ENCODE results near the gene UBE2L5.
"Not testable (repeated sequence)": the region's sequence is repeated elsewhere in the genome, so short reads cannot be mapped to it uniquely, and the experiment has no call there.

The UBE2L5 gene

DNA sequence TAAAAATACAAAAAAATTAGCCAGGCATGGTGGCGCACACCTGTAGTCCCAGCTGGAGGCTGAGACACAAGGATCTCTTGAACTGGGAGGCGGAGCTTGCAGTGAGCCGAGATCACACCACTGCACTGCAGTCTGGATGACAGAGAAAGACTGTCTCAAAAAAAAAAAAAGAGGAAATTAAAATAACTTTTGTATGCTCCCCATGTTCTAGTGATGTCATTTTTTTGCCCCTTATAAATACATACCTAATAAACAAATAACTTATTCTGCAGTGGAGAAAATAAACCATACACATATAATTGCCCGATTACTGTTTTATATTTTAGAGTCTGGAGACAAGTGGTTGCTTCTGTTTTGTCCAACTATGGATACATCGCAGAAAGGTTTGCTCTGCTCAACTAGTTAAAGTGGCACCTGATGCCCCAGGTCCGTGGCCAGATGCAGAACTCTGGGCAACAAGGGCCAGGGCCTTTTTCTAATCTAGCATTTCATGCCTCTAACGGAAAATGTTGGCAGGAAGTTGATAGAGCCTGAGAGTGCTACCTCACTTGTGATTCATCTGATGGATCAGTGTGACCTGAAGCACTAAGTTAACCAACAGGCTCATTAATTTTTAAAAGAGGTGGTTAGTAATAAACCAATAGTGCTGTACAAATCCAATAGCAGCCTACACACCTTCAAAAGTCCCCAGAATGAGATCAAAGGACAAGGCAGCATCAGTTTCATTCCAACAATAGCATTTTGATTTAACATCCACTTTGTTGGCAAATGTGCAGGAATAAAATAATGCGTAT lies 18.8 kb downstream of the UBE2L5 start:
- H3K27ac ChIP-seq = no peak overlapping the region
- TF ChIP-seq ZFX (IDR thresholded peaks at IDR 0.05) = no peak
- TF ChIP-seq, protein P1, sequence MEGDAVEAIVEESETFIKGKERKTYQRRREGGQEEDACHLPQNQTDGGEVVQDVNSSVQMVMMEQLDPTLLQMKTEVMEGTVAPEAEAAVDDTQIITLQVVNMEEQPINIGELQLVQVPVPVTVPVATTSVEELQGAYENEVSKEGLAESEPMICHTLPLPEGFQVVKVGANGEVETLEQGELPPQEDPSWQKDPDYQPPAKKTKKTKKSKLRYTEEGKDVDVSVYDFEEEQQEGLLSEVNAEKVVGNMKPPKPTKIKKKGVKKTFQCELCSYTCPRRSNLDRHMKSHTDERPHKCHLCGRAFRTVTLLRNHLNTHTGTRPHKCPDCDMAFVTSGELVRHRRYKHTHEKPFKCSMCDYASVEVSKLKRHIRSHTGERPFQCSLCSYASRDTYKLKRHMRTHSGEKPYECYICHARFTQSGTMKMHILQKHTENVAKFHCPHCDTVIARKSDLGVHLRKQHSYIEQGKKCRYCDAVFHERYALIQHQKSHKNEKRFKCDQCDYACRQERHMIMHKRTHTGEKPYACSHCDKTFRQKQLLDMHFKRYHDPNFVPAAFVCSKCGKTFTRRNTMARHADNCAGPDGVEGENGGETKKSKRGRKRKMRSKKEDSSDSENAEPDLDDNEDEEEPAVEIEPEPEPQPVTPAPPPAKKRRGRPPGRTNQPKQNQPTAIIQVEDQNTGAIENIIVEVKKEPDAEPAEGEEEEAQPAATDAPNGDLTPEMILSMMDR (conservative IDR thresholded peaks at IDR 0.05) = no peak

DNA sequence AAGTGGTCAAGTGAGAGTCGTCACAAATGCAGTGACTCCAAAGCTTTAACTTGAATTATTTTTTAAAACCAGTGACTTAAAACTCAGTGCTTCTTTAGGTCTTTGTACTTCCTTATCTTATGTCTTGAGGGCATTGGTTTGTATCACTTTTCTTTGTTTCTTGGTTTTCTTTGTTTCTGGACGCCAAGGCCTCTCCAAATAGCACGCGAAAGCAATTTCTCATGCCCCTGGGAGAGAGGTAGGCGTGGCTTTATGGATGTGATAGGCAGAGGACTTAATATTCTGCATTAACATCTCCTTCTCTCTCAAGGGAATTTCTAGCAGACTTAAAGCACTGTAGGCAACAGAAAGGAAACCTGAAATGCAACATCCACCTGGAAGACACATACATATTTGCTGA lies 20.6 kb downstream of the UBE2L5 start:
- TF ChIP-seq, protein P1 (conservative IDR thresholded peaks at IDR 0.05) = no peak
- TF ChIP-seq ZFX (IDR thresholded peaks at IDR 0.05) = no peak
- no peak overlapping the region for H3K27ac ChIP-seq

DNA sequence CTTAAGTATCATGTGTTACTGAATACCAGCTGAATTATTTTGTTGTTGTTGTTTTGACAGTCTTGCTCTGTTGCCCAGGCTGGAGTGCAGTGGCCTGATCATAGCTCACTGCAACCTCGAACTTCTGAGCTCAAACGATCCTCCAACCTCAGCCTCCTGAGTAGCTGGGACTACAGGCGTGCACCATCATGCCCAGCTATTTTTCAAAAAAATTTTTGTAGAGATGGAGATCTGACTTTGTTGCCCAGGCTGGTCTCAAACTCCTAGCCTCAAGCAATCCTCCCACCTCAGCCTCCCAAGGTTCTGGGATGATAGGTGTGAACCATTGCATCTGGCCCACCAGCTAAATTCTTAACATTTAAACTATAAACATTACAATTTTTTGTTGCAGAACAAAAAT lies 21.2 kb downstream of the UBE2L5 start:
- H3K27ac ChIP-seq = not testable (repeated sequence)

DNA sequence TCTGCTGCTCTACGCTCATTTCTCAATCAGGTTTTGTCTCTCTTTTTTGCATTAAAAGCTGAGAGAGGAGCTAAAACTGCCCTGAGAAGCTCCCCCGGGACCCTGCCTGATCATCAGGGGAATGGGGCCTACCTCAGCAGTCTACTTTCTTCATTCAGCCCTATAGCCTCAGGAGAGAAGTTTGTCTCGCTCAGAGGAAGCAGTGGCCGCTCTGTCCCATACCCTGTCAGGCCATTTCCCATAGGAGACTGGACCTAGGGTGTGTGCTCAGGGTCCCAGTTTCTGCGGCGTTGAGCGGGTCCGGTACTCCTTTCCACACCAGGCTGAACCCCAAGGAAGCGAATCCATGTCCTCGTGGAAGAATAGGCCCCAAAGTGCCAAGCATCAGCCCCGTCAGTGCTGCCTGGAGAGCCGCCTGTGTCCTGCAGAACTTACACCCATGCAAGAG lies 21.7 kb downstream of the UBE2L5 start:
- no peak overlapping the region for H3K27ac ChIP-seq

DNA sequence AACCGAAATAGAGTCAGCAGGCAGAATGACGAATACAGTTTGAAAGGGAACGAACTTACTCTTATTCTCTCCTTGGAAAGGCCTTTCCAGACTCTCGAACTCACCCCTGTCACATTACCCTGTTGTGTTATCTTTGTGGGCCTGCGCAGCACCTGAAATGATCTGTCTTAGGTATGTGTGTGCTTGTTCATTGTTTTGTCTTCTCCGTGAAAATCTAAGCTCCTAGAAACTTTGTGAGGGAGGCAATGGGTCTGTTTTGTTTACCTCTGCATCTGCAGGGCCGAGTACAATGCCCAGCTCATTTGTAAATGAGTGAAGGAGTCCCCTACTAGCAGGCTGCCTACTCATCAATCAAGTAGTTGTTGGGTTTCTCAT lies 23.8 kb downstream of the UBE2L5 start:
- TF ChIP-seq, protein P1 (conservative IDR thresholded peaks at IDR 0.05) = no peak
- TF ChIP-seq ZFX (IDR thresholded peaks at IDR 0.05) = no peak
- H3K27ac ChIP-seq = no peak overlapping the region

More for the DNA sequence above, 21.7 kb downstream of the UBE2L5 start:
- no peak for TF ChIP-seq ZFX (IDR thresholded peaks at IDR 0.05)
- TF ChIP-seq, protein P1 (conservative IDR thresholded peaks at IDR 0.05) = no peak

DNA sequence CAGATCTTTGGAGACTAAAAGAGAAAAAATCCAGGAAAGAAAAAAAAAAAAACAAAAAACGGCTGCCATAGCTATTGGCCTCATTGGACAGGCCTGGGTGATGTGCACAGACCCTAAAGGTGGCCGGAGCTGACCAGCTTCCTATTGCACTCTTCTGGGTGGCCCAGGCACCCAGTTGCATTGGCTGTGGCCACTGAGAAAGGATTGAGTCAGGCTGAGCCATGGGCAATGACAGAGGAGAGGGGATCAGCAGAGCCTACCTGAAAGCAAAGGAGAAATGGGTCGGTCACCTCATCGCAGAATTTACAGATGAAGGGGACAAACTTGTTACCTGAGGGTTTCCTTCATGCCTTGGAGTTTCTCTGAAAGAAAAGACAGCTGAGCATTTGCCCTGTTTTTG lies 26.1 kb downstream of the UBE2L5 start:
- TF ChIP-seq, protein P1 (conservative IDR thresholded peaks at IDR 0.05) = no peak
- TF ChIP-seq ZFX (IDR thresholded peaks at IDR 0.05) = no peak

DNA sequence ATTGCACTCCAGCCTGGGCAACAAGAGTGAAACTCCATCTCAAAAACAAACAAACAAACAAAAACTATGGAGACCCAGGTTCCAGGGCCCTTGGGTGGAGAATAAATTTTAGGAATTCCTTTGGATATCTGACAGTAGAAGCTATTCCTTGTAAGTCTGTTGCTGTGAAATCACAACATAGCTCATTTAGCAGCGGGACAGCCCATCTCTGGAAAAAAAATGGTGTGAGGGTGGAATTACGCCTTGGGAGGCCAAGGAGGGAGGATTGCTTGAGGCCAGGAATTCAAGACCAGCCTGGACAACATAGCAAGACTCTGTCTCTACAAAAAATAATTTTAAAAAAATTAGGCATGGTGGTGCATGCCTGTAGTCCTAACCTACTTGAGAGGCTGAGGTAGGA lies 27.8 kb downstream of the UBE2L5 start:
- H3K27ac ChIP-seq = no peak overlapping the region
- TF ChIP-seq, protein P1 (conservative IDR thresholded peaks at IDR 0.05) = no peak
- TF ChIP-seq ZFX (IDR thresholded peaks at IDR 0.05) = no peak

More for the DNA sequence above, 26.1 kb downstream of the UBE2L5 start:
- H3K27ac ChIP-seq = no peak overlapping the region

DNA sequence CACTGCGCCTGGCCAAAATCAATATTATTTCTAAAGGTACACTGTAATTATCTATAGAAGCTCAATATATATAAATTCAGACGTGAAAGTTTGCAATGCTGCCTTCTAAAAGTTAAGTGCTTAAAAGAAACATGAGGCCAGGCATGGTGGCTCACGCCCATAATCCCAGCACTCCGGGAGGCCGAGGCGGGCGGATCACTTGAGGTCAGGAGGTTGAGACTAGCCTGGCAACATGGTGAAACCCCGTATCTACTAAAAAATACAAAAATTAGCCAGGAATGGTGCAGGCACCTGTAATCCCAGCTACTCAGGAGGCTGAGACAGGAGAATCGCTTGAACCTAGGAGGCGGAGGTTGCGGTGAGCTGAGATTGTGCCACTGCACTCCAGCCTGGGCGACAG lies 29.2 kb downstream of the UBE2L5 start:
- H3K27ac ChIP-seq = not testable (repeated sequence)
